T-helper 9 cell (primary cell): Measurements from ENCODE around the gene TNFRSF6B.
A peak's percentile ranks its signal among the peaks of the same experiment; 100 is the strongest.

Experiments used
- DNase-seq: peaks from one replicate; pipeline ENCODE4 v3.0.0-alpha.2; 2020

Gene TNFRSF6B

GRCh38 chr20:63739130-63740069, 42.9 kb downstream of the TNFRSF6B start, which contains the start of gene SLC2A4RG:
Gene SLC2A4RG, plus strand, starts transcription at chr20:63739776. Its CDS starts 137 bp downstream, at chr20:63739913.
- peak; percentile 55 for DNase-seq

GRCh38 chr20:63740070-63740626, 43.7 kb downstream of the TNFRSF6B start:
- DNase-seq, result peak; percentile 52

GRCh38 chr20:63740627-63741353, 44.3 kb downstream of the TNFRSF6B start:
- no peak for DNase-seq

DNA sequence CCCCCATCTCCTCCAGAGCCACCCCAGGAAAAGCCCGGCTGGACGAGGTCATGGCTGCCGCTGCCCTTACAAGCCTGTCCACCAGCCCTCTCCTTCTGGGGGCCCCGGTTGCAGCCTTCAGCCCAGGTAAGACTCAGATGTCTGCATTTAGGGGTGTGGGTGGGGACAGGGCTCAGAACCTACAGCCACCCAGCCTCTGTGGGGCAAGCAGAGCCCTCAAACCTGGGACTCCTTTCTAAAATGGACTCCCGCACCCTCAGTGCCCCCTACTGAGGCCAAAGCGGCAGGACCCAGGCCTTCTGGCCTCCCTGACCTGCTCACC, 44.9 kb downstream of the TNFRSF6B start:
- no peak for DNase-seq

DNA sequence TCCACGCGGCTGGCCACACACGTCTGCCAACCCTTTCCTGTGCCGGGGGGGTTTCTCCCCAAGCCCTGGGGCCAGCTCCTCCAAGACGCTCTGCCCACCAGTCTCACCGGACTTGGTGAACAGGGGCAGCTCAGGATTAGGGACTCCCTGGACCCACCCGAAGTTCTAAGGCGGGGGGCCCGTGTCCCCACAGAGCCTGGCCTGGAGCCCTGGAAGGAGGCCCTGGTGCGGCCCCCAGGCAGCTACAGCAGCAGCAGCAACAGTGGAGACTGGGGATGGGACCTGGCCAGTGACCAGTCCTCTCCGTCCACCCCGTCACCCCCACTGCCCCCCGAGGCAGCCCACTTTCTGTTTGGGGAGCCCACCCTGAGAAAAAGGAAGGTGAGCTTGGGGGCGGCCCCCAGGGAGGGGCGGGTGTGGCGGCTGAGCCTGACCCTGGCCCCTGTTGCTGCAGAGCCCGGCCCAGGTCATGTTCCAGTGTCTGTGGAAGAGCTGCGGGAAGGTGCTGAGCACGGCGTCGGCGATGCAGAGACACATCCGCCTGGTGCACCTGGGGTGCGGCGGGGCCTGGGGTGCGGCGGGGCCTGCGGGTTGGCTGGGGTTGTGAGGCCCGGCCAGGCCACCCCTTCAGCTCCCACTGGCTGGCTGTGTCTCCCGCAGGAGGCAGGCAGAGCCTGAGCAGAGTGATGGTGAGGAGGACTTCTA, 45.4 kb downstream of the TNFRSF6B start:
- DNase-seq, result no peak

DNA sequence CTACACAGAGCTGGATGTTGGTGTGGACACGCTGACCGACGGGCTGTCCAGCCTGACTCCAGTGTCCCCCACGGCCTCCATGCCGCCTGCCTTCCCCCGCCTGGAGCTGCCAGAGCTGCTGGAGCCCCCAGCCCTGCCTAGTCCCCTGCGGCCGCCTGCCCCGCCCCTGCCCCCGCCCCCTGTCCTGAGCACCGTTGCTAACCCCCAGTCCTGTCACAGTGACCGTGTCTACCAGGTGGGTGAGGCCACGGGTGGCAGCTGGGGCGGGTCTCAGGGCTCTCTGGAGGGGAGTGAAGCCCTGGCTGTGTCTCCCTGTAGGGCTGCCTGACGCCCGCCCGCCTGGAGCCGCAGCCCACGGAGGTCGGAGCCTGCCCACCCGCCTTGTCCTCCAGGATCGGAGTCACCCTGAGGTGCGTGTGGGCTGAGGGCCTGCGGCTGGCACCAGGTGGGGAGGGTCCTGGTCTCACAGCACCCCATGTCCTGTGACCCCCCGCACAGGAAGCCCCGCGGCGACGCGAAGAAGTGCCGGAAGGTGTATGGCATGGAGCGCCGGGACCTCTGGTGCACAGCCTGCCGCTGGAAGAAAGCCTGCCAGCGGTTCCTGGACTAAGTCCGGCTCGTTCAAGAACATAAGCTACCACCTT, 46.1 kb downstream of the TNFRSF6B start:
- no peak for DNase-seq

DNA sequence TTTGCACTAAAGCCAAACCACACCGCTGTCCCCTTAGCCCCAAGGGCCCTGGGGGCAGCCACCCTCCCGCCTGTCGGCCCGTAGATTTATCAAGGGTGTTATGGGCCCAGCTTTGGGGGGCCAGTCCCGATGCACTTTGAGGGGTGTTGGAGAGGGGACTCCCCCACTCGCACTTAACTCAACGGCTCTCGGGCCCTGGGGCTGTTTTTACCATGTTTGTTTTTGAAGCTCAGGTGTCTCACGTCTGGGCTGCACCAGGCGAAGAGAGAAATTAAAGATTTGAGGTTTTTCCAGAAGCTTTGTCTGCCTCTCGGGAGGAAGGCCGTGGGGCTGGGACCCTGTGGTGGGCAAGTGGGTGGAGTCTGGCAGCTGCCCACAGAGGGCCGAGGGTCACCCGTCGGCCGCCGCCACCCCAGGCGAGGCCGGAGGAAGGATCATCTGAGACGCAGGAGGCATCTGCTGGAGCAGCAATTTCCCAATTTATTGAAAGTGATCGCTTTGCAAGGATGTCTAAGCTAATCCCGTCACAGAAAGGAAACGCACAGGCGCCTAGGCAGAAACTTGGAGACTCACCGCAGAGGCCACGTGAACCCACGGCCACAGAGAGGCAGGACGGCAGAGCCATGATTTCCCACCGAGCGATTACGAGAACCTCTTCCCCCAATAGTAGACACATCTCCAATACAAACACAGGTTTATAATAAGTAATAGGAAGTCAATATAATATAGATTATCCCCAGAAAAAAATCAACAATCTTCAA, 46.9 kb downstream of the TNFRSF6B start:
- DNase-seq, result no peak

DNA sequence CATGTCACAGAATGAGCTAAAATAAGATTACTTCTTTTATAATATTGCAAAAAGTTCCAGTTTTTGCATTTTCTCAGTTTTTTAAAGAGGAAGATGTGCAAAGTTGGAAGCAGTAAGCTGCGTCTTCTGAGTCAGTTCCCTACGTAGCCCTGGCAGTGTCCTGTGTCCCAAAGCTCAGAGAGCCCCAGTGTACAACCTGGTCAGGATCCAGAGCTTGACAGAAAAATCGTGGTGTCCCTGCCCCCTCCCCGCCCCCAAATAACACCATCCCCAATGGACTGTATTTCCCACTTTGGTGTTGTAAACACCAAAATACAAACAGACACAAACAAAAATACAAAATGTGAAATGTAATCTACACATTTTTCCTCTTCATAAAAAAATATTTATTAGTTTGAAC, 47.7 kb downstream of the TNFRSF6B start:
- no peak for DNase-seq

- no peak for DNase-seq
Measured at GRCh38 chr20:63744574-63745423, 48.3 kb downstream of the TNFRSF6B start.

DNA sequence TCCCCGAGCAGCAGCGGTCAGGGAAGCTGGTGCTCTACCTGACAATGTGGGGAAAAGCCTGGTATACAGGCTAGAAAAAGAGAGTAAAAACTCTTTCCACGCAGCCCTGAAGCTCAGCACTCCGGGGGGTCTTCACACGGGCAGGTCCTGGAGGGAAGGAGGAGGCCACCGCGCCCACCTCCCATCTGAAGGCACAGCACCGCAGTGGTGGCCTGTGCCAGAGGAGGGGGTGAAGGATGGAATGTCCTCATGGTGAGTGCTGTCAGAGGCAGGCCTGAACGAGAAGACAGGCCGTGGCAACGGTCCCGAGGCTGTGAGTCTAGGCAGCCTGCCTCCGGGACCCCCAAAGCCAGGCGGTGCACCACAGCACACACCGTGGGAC, 49.0 kb downstream of the TNFRSF6B start:
- DNase-seq, result no peak

DNA sequence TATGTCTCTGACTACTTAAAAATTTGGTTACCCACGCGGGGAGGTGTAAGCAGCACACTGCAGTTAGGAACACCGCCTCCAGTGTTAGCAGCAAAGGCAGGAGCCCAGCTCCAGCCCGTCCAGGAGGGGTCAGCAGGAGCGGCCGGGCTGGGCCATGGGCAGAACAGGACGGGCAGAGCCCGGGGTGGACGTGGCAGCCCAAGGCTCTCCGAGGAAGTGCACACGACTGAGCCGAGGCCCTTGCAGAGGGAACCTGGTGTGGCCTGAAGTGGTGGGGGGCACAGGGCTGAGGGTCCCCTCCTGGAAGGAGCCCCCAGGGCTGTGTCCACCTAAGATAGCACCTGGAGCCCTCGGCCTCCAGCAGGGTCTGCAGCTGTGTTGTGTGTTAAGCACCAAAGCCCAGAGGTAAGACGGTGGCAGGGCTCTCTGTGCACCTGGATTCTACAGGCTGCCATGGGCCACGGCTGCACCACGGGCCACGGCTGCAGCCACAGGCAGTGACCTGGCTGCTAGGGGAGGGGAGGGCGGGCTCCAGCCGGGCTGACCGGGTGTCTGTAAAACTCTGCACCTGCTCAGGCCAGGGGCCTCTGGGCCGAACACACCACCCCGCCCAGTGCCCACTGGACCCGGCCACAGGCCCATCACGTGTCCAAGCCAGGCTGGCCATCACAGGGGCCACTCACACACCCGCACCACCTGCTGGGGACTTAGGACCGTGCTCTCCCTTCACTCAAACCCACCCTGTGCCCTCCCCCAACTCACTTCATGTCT, 49.7 kb downstream of the TNFRSF6B start:
- DNase-seq, result no peak

GRCh38 chr20:63746751-63747315, 50.4 kb downstream of the TNFRSF6B start:
- DNase-seq, result no peak

DNA sequence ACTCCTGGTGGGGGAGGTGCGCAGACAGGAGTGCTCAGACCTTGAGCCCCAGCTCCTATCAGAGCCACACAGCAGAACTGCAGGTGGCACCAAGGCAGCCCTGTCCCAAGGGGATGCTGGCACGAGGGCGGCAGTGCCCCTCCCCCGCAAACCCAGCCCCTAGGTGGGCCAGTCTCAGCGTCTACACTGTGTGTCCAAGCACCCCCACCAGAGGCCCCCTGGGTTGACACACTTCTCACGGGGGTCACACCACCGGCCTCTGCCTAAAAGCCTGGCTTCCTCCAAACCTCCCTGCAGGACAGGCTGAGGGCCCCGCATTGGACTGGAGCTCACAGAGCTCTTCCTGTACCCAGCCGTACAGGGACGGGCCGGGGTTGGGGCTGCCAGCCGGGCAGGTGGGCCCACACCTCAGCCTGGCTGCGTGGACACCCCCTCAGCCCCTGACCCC, 51.2 kb downstream of the TNFRSF6B start:
- no peak for DNase-seq
